Measurements from ENCODE around the gene MRS2.
"Not testable (repeated sequence)": the region's sequence is repeated elsewhere in the genome, so short reads cannot be mapped to it uniquely, and the experiment has no call there.

MRS2 gene

GRCh38 chr6:24402697-24403500 is at the start of gene MRS2:
Gene MRS2, plus strand, starts transcription at chr6:24402936. Its CDS starts 111 bp downstream, at chr6:24403047.
- DNase-seq (ENCODE audit: low spot score) = peak; percentile 87

- no peak for DNase-seq (ENCODE audit: low spot score)
Observed at GRCh38 chr6:24353861-24354260, 48.9 kb upstream of the MRS2 start.

GRCh38 chr6:24355393-24355792 is 47.3 kb upstream of the MRS2 start:
- no peak for DNase-seq (ENCODE audit: low spot score)

- no peak for DNase-seq (ENCODE audit: low spot score)
Observed at GRCh38 chr6:24356310-24356973, 46.3 kb upstream of the MRS2 start.

GRCh38 chr6:24357336-24358218 is 45.2 kb upstream of the MRS2 start, which contains the start of gene DCDC2:
Gene DCDC2, minus strand, starts transcription at chr6:24358059. Its CDS starts 309 bp downstream, at chr6:24357750.
- no peak for DNase-seq (ENCODE audit: low spot score)

GRCh38 chr6:24358219-24358821 is 44.4 kb upstream of the MRS2 start:
- no peak for DNase-seq (ENCODE audit: low spot score)

GRCh38 chr6:24359640-24360454 is 42.9 kb upstream of the MRS2 start:
- DNase-seq (ENCODE audit: low spot score) = peak; percentile 63

GRCh38 chr6:24362363-24362762 is 40.4 kb upstream of the MRS2 start:
- DNase-seq (ENCODE audit: low spot score) = not testable (repeated sequence)

- DNase-seq (ENCODE audit: low spot score) = not testable (repeated sequence)
Observed at GRCh38 chr6:24365103-24365633, 37.6 kb upstream of the MRS2 start.

GRCh38 chr6:24374612-24375011 is 28.1 kb upstream of the MRS2 start:
- no peak for DNase-seq (ENCODE audit: low spot score)

- no peak for DNase-seq (ENCODE audit: low spot score)
Observed at GRCh38 chr6:24376871-24377270, 25.9 kb upstream of the MRS2 start.

GRCh38 chr6:24378473-24379097 is 24.2 kb upstream of the MRS2 start:
- no peak for DNase-seq (ENCODE audit: low spot score)

- DNase-seq (ENCODE audit: low spot score) = no peak
Observed at GRCh38 chr6:24381476-24382219, 21.1 kb upstream of the MRS2 start.

GRCh38 chr6:24382220-24382540 is 20.6 kb upstream of the MRS2 start:
- no peak for DNase-seq (ENCODE audit: low spot score)

- DNase-seq (ENCODE audit: low spot score) = not testable (repeated sequence)
Observed at GRCh38 chr6:24382891-24383494, 19.7 kb upstream of the MRS2 start.

GRCh38 chr6:24384369-24385130 is 18.2 kb upstream of the MRS2 start:
- DNase-seq (ENCODE audit: low spot score) = not testable (repeated sequence)

GRCh38 chr6:24385536-24386269 is 17.0 kb upstream of the MRS2 start:
- DNase-seq (ENCODE audit: low spot score) = no peak

- no peak for DNase-seq (ENCODE audit: low spot score)
Observed at GRCh38 chr6:24387818-24388217, 14.9 kb upstream of the MRS2 start.
